ENCODE results near the gene IMP3.
A peak's percentile ranks its signal among the peaks of the same experiment; 100 is the strongest.

The IMP3 gene

DNA sequence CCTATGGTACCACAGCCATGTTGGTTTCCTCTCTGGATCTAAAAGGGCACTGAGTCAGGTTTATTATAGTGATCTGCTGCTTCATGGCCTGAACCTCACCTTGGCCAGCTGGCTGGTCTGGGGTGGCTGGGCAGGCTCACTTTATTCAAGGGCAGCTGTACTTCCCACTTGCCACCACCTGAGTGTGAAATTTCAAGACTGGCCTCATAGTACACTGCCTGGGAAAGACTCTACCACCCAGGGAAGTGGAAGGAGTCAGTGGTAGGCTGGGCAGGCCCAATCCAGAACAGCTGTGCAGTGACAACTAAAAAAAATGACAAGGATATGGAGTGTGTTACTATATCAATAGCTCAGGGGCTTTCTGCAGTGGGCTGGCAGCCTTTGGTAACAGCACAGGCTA, 23.3 kb downstream of the IMP3 start:
- DNase-seq: no peak

DNA sequence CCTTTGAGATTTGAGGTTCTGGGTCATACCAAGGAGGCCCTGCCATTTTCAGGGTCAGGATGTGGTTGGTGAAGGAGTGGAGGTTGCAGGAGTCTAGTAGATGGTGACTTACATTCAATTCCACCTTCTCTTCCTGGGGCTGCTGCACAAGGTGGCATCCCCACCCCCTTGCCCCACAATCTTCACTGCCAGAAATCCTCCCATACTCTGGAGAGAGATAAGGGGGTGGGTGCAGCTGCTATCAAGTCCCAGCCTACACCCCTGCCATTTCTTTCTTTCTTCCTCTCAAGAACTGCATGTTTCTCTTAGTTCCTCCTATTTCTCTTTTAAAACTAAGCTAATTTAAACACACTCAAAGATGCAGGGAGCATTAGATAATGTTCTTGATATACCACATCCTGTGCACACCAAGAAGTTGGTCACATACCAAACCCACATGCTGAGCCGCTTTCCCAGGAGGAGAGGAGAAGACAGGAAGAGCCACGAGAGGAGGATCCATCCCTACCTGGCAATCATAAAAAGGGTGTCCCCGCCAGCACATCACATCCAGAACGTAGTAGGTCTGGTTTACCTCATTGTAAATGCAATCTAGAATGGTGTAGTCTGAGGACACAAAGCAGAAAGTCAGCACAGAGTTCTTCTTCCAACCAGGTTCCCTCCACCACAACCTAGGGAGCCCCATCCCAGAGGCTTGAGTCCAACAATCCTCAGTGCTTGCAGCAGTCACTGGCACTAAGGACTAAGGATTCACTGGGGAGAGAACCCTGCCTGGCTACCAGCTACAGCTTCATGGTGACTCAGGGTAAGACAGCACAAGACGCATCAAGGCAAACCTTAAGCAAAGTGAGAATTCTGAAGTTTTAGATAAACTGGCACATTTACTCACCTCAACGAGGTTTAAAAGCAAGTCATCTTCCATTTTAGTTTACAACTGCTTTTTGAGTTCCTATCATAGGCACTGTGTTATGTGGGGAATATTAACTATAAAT, 33.0 kb downstream of the IMP3 start:
- DNase-seq: peak; percentile 41

- no peak for DNase-seq
Measured at GRCh38 chr15:75606026-75606425, 34.0 kb downstream of the IMP3 start.

DNA sequence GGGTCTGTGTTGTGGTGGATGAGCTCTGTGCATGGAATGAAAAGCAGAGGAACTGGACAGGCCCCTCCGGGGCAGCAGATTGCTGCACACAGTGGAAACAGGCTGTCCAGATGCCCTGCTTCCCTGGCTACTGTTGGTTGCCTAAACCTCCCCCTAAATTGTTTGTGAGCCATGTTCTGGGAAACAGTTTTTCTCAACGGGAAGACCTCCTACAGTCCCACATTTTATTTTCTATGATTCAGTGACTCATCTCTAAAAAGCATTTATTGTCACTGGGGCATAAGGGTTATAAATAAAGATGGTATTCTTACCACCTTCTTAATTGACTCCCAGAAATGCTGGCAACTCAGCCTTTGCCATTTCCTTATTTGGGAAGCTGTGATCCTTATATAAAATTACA, 40.6 kb downstream of the IMP3 start:
- DNase-seq: no peak

GRCh38 chr15:75598361-75598760, 41.7 kb downstream of the IMP3 start:
- DNase-seq: no peak

- DNase-seq: peak; percentile 62
Measured at GRCh38 chr15:75597667-75598341, 42.2 kb downstream of the IMP3 start.

- DNase-seq: no peak
Measured at GRCh38 chr15:75596703-75597345, 43.2 kb downstream of the IMP3 start.

GRCh38 chr15:75594276-75594675, 45.7 kb downstream of the IMP3 start:
- DNase-seq: no peak

DNA sequence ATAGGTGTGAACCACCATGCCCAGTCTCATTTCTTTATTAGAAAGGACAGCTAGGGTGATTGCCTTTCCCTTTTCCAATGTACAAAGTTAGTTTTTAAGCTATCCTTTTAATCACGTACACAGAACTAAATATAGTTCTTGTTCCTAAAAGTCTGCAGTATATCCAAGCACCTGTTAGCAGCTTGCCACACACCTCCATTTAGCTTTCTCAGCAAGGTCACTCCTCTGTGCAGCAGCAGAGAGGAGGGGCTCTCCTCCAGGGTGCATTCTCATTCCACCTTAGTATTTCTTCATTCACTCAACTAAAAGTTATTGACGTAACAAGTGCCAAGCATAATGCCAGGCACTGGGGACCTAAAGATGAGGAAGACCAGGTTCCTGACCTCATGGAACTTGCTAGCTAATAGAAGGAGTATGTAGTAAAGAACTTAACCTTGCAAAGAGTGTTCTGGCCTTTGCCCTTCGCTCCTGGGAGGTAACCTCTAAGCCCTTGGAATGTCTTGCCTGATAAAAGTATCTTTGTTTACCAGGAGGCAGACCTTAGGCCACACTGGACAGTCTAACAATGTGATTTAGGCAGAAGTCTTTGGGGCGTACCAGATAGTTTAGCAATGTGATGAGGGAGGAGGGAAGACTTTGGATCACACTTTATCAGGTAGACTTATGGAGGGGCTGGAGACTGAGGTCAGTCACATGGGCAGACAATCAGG, 48.2 kb downstream of the IMP3 start:
- no peak for DNase-seq

- no peak for DNase-seq
Measured at GRCh38 chr15:75590239-75590638, 49.8 kb downstream of the IMP3 start.
